ENCODE data around the gene CD300LB.
"Not testable (repeated sequence)": the region's sequence is repeated elsewhere in the genome, so short reads cannot be mapped to it uniquely, and the experiment has no call there.

CD300LB gene

GRCh38 chr17:74488276-74488675, 43.0 kb downstream of the CD300LB start:
- not testable (repeated sequence) for DNase-seq

GRCh38 chr17:74485841-74486240, 45.4 kb downstream of the CD300LB start:
- DNase-seq = no peak

- no peak for DNase-seq
Measured at GRCh38 chr17:74485022-74485743, 46.1 kb downstream of the CD300LB start.

- DNase-seq = no peak
Measured at GRCh38 chr17:74484066-74484465, 47.2 kb downstream of the CD300LB start.

GRCh38 chr17:74481621-74482020, 49.7 kb downstream of the CD300LB start:
- no peak for DNase-seq

GRCh38 chr17:74480290-74480689, 51.0 kb downstream of the CD300LB start:
- no peak for DNase-seq

- no peak for DNase-seq
Measured at GRCh38 chr17:74478420-74479100, 52.7 kb downstream of the CD300LB start.

GRCh38 chr17:74477411-74477810, 53.9 kb downstream of the CD300LB start:
- DNase-seq = no peak

GRCh38 chr17:74475189-74475588, 56.1 kb downstream of the CD300LB start:
- no peak for DNase-seq

- no peak for DNase-seq
Measured at GRCh38 chr17:74474043-74474792, 57.1 kb downstream of the CD300LB start.

GRCh38 chr17:74473294-74473693, 58.0 kb downstream of the CD300LB start:
- DNase-seq = no peak

GRCh38 chr17:74472890-74473289, 58.4 kb downstream of the CD300LB start:
- DNase-seq = no peak

- DNase-seq = no peak
Measured at GRCh38 chr17:74471341-74471740, 59.9 kb downstream of the CD300LB start.
